ENCODE measurements around the gene SGPL1.
A peak's percentile ranks its signal among the peaks of the same experiment; 100 is the strongest.

The SGPL1 gene

DNA sequence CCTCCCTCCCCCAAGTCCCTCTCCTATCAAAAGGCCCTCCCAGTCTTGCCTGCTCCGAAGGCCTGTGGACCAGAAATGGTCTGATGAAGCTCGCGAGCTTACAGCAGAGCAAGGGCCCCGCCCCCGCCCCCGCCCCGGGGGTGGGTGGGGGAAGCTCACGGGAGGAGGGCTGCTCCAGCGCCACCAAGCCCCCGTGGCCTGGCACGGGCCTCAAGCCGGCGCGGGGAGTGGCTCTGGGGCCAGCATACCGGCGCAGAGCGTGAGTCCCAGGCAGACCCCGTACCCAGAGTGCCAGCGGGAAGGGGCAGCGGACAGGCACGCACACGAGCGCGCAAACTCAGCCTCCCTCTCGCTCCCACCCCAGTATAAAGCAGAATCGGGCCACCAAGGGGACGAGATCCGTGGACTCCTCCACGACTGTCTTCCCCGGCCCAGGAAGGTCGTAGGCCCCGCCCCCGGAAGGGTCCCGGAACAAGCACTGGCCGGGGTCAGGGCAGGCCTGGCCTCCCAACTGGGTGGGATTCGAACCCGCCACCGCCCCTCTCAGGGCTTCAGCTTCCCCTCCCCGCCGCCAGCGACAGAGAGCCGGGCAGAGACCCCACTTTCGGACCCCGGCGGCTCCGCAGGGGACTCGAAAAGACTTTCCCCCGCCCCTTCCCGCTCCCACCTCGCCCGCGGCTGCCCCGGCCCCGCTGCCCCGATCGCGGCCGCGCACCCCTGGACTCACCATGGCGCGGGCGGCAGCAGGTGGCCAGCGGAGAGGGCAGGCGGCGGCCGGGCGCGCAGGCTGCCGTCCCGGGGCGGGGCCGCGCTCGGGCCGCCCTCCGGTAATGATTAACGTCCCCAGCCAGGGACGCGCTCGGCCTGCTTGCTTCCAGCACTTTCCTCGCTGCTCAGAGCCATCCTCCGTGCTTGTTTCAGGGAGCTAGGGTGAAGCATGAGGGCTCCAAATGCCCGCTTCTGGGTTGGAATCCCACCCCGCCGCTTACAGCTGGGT, 72.4 kb downstream of the SGPL1 start, which contains the start of gene PCBD1:
TSS of gene PCBD1 (minus strand) at position 762 of the 997 bp plus-strand sequence. CDS start at position 730, 32 bp downstream.
- DNase-seq = peak; percentile 74

DNA sequence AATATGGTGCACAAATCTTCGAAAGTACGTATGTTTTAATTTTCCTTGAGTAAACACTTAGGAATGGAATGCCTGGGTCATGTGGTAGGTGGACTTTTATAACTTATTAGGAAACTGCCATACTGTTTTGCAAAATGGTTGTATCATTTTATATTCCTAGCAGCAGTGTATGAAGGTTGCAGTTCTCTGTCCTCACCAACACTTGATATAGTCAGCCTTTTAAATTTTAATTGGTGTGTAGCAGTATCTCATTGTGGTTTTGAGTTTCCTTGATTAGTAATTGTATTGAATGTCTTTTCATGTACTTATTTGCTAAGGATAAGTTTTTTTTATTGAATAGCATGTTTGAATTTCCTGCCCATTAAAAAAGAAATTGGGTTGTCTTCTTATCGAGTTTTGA, 73.5 kb downstream of the SGPL1 start:
- no peak for DNase-seq

DNA sequence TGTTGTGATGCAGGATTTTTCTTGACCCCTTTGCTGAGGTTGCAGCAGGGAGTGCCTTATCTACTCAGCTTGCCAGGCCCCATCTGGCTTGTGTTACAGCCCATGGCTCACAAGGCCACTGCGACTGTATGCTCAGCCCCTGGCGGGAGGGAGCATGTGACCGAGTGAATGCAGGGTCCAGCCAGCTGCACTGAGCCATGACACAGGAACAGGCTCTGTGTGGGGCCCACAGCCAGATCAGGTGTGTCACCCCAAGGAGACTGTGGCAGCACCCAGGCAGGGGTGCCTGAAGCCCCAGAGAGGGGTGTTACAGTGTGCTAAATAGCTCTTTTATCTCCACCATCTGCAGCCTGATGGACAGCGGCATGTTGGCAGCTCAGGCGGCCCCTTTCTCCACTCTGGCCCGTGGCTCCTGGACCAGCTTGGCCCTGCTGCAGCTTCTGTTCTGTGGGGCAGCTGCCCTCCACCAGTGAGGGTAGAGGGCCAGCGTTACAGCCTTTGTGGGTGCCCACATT, 75.2 kb downstream of the SGPL1 start:
- no peak for DNase-seq

DNA sequence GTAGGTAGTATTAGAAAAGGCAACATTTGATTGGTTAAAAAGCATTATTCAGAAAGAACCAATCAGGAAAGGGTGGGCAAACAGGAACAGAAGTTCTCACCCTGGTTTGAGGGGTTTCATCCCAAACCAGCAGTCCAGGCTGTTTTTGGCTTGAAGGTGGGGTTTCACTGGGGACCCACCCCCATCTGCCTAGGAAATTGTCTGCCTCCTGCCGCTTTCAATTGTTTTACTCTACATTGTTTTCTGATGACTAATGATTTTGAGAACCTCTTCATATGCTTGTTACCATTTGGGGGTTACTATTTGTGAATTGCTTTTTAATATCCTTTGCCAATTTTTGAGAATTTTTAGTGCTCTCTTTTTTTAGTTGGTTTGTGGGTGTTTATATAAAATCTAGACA, 75.9 kb downstream of the SGPL1 start:
- DNase-seq = peak; percentile 48

DNA sequence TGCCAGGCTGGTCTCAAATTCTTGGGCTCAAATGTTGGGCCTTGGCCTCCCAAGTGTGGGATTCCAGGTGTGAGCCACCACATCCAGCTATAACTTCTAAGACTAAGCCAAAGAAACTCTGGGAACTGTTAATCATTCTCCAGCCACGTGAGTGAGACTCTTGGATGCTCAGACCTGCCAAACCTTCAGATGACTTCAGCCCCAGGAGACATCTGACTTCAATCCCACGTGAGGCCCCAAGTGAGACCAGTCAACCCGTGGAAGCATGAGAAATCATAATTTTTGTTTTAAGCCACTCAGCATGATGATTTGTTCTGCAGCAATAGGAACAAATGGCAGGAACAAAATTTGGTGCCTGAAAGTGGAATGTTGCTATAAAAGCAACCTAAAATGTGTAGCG, 76.9 kb downstream of the SGPL1 start:
- DNase-seq = no peak

DNA sequence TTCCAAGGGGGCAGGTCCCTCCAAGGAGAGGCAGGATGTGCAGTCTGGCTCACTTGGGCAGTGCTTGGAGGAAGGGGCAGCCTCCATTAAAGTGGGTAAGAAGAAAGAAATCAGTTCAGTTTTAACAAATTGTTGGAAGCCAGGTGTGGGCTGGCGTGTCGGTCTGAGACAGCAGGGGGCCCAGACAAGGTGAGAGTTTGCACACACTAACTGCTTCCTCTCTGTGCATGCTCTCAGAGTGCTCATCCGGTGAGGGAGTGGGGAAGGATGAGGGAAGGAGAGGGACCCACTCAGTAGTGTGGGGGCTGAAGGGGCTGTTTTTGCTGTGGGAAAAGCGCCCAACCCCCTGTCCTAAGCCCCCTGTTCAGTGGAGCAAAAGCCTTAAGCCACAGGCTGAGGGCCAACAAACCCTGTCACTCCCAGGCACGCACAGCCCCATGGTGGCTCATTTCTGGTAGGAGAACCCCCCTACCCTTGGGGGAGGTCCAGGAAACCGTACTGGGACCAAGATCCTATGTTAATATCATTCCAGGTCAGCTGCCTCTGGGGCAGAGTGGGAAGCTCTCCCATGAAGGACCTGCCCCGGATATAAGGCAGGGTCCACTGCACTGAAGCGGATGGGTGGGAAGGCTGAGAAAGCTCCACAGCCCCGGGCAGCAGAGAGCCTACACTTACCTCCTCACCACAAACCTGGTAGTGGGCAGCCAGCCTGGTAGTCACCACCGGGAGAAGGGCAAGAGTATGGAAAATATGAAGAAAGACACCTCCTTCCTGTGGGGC, 77.7 kb downstream of the SGPL1 start:
- no peak for DNase-seq

DNA sequence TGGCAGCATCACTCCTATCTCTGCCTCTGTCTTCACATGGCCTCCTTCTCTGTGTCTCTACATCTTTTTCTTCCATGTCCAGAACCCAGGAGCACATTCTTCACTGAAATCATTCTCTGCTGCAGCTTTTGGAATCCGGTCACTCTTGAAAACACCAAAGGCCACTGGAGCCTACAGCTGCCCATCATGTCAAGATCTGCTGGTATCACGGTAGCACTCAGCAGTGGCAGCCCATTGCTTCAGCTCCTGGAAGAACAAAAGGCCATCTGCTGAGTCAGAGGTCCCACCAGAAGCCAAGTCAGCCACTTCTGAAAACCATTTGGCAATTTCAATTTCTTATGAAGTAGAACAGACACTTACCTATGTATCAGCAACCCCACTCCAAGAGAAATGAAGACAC, 78.7 kb downstream of the SGPL1 start:
- DNase-seq = no peak

DNA sequence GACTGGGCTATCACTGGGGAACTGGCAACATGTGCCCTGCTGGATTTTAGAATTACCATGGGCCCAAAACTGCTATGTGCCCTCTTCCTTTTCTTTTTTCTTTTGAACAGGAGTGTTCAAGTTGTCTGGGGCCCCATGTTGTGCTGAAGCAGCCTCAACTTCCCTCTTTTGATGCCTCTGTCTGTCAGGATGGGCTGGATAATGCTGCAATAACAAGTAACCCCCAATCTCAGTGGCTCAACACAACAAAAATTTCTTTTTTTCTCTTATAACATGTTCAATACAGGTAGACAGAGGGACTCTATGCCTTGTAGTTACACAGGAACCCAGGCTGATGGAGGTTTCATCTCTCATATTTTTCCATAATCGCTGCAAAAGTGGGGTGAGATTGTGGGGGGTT, 80.8 kb downstream of the SGPL1 start:
- DNase-seq = no peak

DNA sequence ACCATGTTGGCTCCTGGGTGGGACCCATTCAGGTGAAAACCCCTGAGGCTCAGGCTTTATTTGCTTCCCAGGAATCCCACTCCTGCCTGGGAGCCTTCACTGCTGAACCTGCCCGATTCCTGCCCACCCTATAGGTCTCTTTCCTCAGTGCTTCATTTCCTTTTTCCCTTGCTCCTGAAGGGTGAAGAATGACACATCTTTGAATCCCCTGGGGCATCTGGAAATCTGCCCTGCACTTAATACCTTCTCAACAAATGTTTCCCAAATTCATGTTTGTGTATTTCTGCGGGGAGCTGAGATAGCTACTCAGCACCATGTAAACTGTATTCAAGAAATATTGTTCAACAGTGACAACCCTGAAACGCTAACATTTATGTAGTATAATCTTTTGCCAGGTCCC, 82.9 kb downstream of the SGPL1 start:
- DNase-seq = no peak

DNA sequence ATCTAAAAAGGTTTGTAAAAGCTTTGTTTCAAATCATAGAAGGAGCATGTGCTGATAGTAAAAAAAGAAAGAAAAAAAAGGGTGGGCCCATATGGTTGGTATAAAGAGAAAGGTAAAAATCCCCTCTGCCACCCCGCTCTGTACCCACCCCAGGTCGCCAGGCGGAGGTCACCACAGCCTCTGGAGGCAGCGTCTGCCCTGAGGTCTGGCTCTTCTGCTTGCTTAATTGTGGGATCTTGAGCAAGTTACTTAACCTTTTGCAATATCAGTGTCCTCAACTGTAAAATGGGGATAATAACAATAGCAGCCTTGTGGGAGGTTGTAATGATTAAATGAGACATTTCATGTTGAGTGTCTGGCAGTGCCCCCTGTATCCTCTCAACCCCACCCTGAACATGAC, 83.3 kb downstream of the SGPL1 start:
- no peak for DNase-seq

DNA sequence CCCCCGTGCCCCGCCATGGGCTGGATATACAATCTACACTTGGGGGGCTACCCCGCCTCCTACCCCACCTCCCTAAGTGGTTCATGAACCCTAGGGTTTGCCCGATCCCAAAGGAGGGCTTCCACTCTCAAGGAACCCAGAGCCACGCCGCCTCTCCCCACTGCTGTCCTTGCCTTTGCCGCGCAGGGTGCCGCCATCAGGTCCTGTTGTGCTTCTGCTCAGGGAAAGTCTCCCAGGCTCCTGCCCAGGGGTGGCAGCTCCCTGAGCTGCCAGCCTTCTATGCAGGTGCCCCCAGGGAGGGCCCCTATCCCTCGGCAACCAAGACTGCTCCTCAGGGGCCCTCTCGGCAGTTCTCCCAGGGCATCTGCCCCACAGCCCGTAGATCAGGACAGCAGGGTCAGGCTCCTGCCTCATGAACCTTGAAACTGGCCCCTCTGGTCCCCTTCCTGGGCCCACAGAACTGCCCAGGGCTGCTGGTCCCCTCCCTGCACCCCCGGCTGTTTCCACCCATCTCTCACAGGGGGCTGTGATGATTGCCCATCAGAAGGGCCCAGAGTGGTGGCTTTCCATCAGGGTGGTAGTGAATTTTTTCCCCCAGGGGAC, 85.6 kb downstream of the SGPL1 start:
- DNase-seq = no peak

DNA sequence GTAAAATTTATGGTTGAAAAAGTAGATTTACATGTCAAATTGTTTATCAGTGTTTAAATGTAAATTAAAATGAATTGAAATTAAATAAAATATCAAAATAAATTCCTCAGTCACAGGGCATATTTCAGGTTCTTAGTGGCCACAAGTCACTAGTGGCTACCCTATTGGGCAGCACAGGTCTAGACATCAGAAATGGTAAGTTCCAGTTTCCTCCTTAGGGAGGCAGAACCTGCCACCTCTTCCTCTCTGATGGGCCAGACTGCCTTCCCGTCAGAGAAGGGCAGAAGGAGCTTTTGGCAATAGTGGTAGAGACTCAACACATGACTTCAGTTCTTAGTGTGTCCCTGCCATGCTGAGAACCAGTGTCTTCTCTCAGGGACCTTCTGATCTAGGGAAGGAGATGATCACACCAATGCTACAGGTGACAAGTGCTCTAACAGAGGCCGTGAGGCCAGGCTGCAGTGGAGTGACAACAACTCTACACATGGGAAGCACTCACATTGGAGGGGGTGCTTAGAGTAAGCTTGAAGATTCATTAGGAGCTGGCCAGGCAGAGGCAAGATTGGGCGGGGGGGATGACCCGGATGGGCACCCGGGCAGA, 87.0 kb downstream of the SGPL1 start:
- DNase-seq = no peak

DNA sequence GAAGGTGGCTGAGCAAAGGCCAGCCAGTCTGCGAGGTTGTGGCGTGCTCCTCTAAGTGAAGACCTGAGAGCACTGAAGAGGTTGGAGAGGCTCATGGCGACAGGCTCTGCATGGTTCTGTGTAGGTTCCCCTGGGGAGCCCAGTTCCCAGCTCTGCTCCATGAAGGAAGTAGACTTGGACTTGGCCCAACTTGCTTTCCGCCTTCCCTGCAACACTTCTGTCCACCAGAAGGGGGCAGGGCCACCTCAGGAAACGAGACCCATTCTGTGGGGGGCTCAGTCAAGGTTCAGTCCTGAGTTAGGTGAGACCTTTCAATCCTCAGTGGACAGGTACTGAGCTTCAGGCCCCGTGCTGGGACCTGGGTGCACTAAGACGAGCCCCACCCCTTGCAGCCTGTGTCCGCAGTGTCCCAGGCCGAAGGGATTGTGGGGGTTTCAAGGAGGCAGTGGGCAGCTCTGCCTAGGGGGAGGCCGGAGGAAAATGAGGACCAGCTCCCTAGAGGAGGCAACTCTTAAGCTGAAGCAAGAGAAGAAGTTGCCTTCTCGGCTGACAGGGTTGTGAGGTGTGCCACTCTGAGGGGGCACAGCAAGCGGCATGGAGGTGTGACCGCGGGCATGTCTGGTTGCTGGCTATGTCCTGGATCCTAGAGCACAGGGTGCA, 87.6 kb downstream of the SGPL1 start:
- DNase-seq = peak; percentile 54

DNA sequence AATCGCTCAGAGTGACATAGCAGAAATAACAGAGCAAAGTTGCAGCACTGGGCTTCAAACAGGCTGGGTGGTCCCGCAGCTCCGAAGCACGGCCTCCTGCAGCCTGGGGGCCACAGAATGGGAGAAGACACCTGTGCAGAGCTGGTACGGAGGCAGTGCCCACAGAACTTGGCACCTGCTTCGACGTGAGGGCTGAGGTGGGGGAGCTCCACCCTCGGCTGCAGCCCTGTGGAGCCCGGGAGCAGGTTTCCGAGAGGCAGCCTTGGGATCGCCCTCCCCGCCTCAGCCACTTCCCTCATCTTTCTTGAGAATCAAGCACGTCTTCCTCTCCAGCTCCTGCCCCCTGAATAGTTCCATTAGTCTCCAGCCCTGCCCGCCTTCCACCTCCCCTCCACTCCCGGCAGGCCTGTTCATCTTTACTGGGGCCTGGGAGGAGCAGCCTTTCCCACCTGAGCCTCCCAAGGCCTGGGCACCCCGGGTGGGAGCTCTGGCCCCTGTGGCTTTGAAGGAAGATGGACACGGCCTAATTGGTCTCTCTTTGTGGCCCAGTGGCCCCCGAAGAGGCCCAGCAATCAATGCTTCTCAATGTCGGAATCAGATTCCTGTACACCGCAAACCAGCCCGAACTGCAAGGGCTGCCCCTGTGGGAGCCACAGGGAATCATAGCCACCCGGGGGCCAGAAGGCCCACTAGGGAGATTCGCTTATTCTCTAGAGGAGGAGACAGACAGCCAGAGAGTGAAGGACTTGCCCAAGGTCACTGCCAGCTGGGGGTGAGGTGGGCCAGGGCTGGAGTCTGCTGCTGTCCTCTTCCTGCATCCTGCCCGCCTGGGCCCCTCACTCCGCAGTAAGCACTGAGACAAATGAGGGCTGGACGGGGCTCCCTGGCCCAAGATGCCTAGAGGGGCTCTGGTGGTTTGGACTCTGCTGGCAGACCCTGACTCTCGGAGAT, 89.6 kb downstream of the SGPL1 start:
- no peak for DNase-seq

DNA sequence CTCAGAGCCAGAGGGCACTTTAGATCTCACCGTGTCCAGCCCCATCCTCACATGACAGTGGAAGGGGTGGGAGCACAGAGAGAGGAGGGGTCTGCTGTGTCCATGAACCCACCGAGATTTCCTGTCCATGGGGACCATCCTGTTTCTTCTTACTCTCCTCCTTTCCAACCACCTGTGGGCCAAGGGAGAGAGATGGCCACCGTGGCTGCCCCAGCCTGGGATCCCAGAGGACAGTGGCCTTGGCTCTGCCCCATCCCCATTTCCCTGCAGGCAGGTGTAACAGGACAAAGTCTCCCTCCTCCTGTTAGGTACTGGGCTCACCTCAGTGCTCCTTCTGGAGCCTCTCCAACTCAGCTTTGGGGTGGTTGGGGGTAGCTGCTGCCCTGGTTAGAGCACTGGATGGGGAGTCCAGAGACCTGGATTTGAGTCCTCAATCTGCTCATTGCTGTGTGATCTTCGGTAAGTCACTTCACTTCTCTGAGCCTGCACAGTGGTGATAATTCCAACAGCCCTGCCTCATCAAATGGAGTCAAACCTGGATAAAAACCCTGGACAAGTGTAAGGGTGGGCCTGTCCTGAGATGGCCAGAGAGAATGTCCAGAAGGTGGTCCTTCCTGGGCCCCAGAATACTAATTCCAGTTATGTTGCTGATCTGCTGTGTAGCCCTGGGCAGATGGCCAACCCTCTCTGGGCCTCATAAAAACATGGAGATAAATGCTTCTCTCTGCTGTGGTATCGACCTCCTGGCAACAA, 90.5 kb downstream of the SGPL1 start:
- no peak for DNase-seq

DNA sequence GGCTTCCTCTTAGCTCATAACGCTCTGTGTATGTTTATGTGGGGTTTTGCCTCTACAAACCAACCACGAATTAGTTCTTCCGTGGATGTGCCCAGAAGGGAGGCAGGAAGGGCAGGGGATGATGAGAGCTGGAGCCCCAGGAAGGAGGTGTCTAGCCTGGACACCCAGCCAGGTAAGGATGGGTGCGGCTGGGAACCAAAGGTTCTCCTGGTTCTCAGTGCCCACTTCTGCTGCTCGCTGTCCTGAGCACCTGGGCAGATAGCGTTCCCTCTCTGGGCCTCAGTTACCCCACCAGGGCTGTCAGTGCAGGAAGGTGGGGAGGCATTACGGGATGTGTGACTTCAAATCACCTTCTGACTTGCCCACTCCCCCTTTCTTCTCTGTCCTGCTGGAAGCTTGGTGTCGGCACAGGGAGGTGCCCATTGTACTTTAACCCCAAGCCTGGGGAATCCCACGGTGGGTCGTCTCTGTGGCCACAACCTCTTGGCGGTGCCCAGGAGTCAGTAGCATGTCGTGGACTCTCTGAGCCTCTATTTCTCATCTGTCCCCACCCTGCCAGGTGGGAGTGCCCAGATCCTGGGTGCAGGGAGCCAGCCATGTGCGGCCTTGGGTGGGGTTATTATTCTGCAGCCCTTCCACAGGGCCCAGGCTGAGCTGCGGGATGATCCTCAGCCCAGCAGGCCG, 91.3 kb downstream of the SGPL1 start:
- DNase-seq = no peak

DNA sequence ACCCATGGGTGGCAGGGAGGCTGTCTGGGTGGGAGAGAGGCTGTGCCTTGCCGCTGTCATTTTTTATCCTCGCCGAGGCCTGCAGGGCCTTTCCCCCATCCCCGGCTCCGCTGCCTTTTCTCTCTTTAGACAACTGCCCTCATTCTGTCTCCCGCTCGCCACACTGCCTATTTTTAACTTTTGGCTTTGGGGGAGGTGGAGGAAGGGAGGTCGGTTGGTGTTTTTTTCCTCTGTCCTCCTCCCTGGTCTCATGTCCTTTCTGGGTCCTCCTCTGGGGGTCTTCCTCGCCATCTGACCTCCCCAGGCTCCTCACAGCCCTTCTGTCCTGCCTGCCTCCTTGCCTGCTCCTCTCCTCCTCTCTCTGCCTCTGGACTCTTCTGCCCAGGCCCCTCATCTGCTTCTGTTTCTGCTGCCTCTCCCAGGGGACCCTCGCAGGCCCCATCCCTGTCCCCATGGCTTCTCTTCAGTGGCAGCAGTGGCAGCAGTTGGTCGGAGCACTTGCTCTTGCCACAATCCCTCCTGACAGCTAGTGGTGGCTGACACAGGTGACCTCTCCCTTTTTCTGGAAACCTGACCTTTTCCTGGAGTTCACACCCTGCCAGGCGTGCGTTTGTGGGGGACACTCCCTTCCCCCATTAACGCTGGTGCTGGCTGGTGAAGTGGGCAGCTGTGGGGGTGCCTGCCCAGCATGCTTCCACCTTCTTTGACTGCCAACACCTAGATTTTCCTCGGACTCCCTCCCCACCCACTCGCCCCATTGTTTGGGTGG, 92.1 kb downstream of the SGPL1 start:
- DNase-seq = no peak

DNA sequence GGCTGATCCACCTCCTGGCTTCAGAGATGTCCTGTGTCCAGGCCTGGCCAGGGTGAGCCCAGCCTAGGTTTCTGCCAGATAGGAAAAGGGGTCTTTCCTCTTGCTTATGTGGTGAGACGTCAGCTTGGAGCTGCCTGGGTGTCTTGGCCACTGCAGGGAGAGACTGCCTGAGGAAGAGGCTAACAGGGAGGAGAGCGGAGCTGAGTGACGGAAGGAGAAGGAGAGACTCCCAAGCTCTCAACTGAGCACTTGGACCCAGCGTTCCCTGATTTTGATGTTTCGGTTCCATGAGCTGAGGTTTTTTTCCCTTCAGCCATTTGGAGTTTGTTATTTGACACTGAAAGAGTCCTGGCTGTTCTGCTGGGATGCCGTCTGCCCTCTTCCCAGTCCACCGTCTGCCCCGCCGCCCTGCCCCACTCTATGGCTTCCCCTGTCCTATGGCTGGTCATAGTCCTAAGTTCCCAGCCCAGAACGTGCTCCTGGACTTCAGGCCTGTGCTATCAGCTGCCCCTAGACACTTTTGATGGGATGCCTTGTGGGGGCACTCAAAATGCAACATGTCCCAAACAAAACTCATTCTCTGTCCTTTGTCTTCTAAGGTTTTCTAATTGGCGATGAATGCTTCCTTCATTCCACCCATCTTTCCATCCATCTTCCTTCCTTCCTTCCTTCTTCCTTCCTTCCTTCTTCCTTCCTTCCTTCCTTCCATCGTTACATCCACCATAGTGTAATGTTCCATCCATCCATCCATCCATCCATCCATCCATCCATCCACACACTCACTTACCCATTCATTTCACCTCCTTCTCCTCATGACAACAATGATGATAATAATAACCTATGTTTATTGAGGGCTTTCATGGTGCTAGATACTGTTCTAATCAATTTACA, 92.9 kb downstream of the SGPL1 start:
- DNase-seq = no peak
